GM06990 (cell line): ENCODE measurements around the gene FGF3.
"Not testable (repeated sequence)": the region's sequence is repeated elsewhere in the genome, so short reads cannot be mapped to it uniquely, and the experiment has no call there.

Experiments
- DNase-seq: peaks from one replicate; pipeline ENCODE4 v3.0.0-alpha.2; 2011; ENCODE audit not compliant: insufficient read length; ENCODE audit errors: extremely low read depth
- H3K27me3 ChIP-seq: replicated peaks from 2 replicates; pipeline ENCODE4 v1.6.0; 2011; ENCODE audit warnings: low read length; ENCODE audit not compliant: control insufficient read depth, insufficient read depth
- H3K36me3 ChIP-seq: 2 replicates; pipeline ENCODE4 v1.5.1; 2011; ENCODE audit warnings: low read length; ENCODE audit not compliant: control insufficient read depth, insufficient read depth
- H3K4me3 ChIP-seq: replicated peaks from 2 replicates; pipeline ENCODE4 v1.5.1; 2011; ENCODE audit warnings: low read depth, mild to moderate bottlenecking, control low read depth, low read length
- TF ChIP-seq, protein P1 (sequence below): IDR thresholded peaks from 2 replicates; pipeline ENCODE4 v1.5.1; 2011; ENCODE audit warnings: low read length, control low read depth, mild to moderate bottlenecking, inconsistent platforms; ENCODE audit not compliant: insufficient read depth, poor library complexity, severe bottlenecking

FGF3 gene

DNA sequence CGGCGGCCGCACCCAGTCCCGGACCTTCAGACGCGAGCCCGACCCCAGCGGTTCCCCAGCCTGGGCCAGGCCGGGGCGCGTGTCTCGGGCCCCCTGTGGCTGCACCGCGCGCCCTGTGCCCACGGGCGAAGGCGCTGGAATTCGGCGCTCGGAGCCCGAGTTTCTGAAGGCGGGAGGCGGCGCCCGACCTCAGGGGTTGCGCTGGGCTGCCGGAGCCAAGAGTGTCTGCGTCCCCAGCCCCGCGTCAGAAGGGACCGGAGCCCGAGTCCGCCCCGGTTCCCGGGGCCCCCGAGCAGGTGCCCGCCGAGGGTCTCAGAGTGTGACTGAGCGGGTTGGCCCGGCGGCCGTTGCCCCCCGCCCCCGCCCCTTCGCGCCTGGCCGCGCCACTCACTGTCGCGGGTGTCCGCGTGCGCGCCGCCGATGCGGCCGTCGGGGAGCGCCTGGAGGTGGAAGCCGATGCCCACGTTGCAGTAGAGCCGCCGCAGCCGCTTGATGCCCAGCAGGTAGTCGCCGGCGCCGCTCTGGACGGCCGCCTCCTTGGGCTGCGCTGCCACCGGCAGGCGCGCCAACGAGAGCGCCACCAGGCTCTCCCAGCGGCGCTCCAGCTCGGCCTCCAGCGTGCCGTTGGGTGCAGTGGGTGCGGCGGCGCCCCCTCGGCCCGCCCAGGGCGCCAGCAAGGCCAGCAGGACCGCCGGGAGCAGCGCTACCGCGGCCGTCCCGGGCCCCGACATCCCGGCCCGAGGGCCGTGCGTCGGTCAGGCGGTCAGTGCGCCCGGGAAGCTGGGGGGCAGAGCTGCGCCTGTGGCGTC is 44.7 kb downstream of the FGF3 start:
- TF ChIP-seq, protein P1, sequence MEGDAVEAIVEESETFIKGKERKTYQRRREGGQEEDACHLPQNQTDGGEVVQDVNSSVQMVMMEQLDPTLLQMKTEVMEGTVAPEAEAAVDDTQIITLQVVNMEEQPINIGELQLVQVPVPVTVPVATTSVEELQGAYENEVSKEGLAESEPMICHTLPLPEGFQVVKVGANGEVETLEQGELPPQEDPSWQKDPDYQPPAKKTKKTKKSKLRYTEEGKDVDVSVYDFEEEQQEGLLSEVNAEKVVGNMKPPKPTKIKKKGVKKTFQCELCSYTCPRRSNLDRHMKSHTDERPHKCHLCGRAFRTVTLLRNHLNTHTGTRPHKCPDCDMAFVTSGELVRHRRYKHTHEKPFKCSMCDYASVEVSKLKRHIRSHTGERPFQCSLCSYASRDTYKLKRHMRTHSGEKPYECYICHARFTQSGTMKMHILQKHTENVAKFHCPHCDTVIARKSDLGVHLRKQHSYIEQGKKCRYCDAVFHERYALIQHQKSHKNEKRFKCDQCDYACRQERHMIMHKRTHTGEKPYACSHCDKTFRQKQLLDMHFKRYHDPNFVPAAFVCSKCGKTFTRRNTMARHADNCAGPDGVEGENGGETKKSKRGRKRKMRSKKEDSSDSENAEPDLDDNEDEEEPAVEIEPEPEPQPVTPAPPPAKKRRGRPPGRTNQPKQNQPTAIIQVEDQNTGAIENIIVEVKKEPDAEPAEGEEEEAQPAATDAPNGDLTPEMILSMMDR = no peak
- no peak for DNase-seq
- no peaks in the 10 kb centered on the region; the same call in 1 of the 2 replicates for H3K27me3 ChIP-seq
- no peaks in the 10 kb centered on the region for H3K36me3 ChIP-seq
- H3K4me3 ChIP-seq = no peak overlapping the region

DNA sequence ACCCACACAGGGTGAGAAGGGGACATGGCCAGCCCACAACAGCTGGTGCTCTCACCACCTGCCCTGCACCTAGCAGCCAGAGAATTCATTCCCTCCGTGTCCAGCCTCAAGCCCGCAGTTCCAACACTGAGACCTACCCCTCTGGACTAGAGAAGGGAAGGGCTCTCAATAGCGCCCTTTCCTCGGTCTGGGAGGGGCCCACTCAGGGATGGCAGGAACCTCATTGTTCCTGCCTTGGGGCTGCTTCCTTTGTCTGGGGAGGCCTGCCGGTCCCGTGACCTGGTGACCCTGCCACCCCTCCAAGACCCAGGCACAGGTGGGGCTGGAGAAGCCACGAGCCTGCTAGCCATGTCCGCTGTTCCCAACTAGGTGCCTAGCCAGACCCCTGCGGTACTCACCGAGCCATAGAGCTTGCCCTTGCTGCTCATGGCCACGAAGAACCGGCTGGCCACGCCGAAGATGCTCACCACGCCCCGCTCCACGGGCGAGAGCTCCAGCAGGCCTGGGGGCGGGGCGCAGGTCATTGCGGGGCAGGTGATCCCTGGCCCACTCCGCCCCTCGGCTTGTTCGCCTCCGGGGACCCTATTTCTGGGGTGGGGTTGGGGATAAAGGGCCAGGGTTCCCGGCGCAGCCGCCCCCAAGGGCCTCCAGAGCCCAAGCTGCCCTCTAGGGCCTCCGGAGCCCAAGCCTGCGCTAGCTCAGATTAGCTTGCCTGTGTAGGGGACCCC is 45.4 kb downstream of the FGF3 start:
- Histone ChIP-seq H3K4me3 (no peak overlapping the region), H3K27me3 (no peaks in the 10 kb centered on the region; the same call in 1 of the 2 replicates), H3K36me3 (no peaks in the 10 kb centered on the region)
- DNase-seq = no peak
- TF ChIP-seq, protein P1 = no peak

DNA sequence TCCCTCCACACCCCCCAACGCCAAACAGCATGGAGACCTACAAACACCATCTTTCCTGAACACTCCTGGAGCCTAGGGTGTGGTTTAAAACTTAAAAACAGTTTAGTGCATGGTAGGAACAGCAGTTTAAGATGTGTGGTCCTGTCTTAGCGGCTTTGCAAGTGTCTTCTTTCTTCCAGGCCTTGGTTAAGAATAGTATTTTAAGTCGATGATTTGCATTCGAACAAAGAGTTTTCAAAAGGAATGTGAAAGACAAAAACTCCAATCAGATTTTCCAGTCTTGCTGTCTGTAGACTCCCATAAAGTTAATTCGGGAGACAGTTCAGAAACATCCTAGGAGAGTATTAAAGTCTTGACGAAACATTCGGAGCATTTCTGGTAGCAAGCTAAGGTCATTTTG is 47.8 kb downstream of the FGF3 start:
- DNase-seq = no peak
- no peaks in the 10 kb centered on the region; the same call in 1 of the 2 replicates for H3K27me3 ChIP-seq
- no peak overlapping the region for H3K4me3 ChIP-seq

DNA sequence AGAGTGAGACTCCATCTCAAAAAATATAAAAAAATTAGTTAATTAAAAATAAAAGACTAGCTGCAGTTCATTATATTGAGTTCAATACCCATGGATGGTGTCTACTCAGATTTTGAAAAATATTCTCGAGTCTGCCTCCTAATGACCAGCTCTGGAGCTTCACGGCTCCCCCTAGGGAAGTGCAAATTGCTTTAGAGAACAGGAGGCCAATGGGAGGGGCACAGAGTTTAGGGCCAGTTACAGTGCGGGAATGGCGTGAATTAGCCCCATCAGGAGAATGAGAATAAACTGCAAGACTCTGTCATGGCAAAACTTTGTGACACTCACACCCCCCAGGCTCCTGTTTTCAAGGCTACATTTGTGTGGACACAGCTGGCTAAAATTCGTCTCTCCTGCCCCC is 48.7 kb downstream of the FGF3 start:
- Histone ChIP-seq H3K36me3 (no peaks in the 10 kb centered on the region), H3K27me3 (no peaks in the 10 kb centered on the region; the same call in 1 of the 2 replicates)

More for the DNA sequence above, 47.8 kb downstream of the FGF3 start:
- no peaks in the 10 kb centered on the region for H3K36me3 ChIP-seq
- TF ChIP-seq, protein P1 = no peak

DNA sequence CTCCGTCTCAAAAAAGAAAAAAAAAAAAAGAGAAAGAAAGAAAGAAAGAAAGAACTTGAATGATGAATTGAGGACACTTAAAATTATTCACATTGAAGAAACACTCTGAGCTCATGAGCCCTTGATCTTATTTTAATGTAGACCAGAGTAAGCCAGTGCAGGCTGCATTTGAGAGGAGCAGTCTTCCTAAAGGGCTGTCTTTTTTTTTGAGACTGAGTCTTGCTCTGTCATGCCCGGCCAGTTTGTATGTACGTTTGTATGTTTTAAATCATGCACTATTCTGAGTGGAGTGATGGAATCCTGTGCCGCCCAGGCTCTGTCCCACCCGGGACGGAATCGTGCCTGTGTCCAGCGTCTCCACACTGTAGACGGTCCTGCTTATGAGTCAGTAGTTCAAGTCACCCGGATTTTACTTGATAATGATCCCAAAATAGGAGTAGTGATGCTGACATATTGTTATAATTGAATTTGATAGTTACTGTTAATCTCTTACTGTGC is 53.7 kb downstream of the FGF3 start:
- Histone ChIP-seq H3K4me3 (no peak overlapping the region), H3K27me3 (no peaks in the 10 kb centered on the region; the same call in 1 of the 2 replicates), H3K36me3 (no peaks in the 10 kb centered on the region)
- TF ChIP-seq, protein P1 = no peak
- no peak for DNase-seq

More for the DNA sequence above, 48.7 kb downstream of the FGF3 start:
- TF ChIP-seq, protein P1 = no peak
- no peak for DNase-seq
- H3K4me3 ChIP-seq = no peak overlapping the region

DNA sequence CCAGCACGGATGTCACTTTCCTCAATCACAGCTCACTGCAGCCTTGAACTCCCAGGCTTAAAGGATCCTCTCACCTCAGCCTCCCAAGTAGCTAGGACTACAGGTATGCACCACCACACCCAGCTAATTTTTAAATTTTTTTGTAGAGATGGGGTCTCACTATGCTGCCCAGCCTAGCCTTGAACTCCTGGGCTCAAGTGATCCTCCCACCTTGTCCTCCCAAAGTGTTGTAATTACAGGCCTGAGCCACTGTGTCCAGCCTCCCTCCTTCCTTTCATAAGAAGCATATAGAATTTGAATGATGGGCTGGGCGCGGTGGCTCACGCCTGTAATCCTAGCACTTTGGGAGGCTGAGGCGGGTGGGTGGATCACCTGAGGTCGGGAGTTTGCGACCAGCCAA is 54.3 kb downstream of the FGF3 start:
- not testable (repeated sequence) for H3K36me3 ChIP-seq, H3K4me3 ChIP-seq, DNase-seq, H3K27me3 ChIP-seq
